ENCODE measurements around the gene GOLGA6A.
"Not testable (repeated sequence)": the region's sequence is repeated elsewhere in the genome, so short reads cannot be mapped to it uniquely, and the experiment has no call there.

Gene GOLGA6A

GRCh38 chr15:74082450-74082849 lies at the start of gene GOLGA6A:
Gene GOLGA6A, minus strand, starts transcription at chr15:74082550. Its CDS starts 41 bp downstream, at chr15:74082509.
- not testable (repeated sequence) for DNase-seq (ENCODE audit: low read depth)

- no peak for DNase-seq (ENCODE audit: low read depth)
These were observed 49.5 kb upstream of the GOLGA6A start for GRCh38 chr15:74131628-74132413.

- DNase-seq (ENCODE audit: low read depth) = no peak
These were observed 48.7 kb upstream of the GOLGA6A start for GRCh38 chr15:74130849-74131627.

GRCh38 chr15:74130155-74130848 lies 48.0 kb upstream of the GOLGA6A start, which contains the start of gene ISLR2:
Gene ISLR2, plus strand, starts transcription at chr15:74130586. Its CDS starts 2,169 bp downstream, at chr15:74132755.
- no peak for DNase-seq (ENCODE audit: low read depth)

GRCh38 chr15:74129586-74130154 lies 47.3 kb upstream of the GOLGA6A start:
- no peak for DNase-seq (ENCODE audit: low read depth)

- DNase-seq (ENCODE audit: low read depth) = no peak
These were observed 46.6 kb upstream of the GOLGA6A start for GRCh38 chr15:74128785-74129585.

- no peak for DNase-seq (ENCODE audit: low read depth)
These were observed 45.8 kb upstream of the GOLGA6A start for GRCh38 chr15:74127954-74128784.

- DNase-seq (ENCODE audit: low read depth) = peak; percentile 73
These were observed 45.1 kb upstream of the GOLGA6A start for GRCh38 chr15:74127255-74127953.

GRCh38 chr15:74124759-74125158 lies 42.4 kb upstream of the GOLGA6A start:
- DNase-seq (ENCODE audit: low read depth) = no peak

- DNase-seq (ENCODE audit: low read depth) = no peak
These were observed 41.8 kb upstream of the GOLGA6A start for GRCh38 chr15:74124196-74124595.

- no peak for DNase-seq (ENCODE audit: low read depth)
These were observed 41.3 kb upstream of the GOLGA6A start for GRCh38 chr15:74123658-74124057.

- DNase-seq (ENCODE audit: low read depth) = no peak
These were observed 40.7 kb upstream of the GOLGA6A start for GRCh38 chr15:74123131-74123429.

- no peak for DNase-seq (ENCODE audit: low read depth)
These were observed 40.2 kb upstream of the GOLGA6A start for GRCh38 chr15:74122403-74123130.

- DNase-seq (ENCODE audit: low read depth) = no peak
These were observed 39.5 kb upstream of the GOLGA6A start for GRCh38 chr15:74121858-74122257.

- no peak for DNase-seq (ENCODE audit: low read depth)
These were observed 38.7 kb upstream of the GOLGA6A start for GRCh38 chr15:74121039-74121438.

- no peak for DNase-seq (ENCODE audit: low read depth)
These were observed 38.1 kb upstream of the GOLGA6A start for GRCh38 chr15:74120426-74120825.

- no peak for DNase-seq (ENCODE audit: low read depth)
These were observed 27.4 kb upstream of the GOLGA6A start for GRCh38 chr15:74109713-74110112.

GRCh38 chr15:74108611-74109010 lies 26.3 kb upstream of the GOLGA6A start:
- not testable (repeated sequence) for DNase-seq (ENCODE audit: low read depth)

GRCh38 chr15:74108111-74108510 lies 25.8 kb upstream of the GOLGA6A start:
- no peak for DNase-seq (ENCODE audit: low read depth)
